Choroid plexus epithelial cell (primary cell): ENCODE data around the gene IFT88.

Experiments used
- DNase-seq: peaks from one replicate; pipeline ENCODE4 v3.0.0-alpha.2; 2010; ENCODE audit warnings: low read depth
- H3K4me3 ChIP-seq: 2 replicates; pipeline ENCODE4 v1.5.1; 2011; ENCODE audit warnings: low read depth, mild to moderate bottlenecking, control low read depth, low read length, moderate library complexity
- TF ChIP-seq, protein P1 (sequence below): conservative IDR thresholded peaks from 2 replicates; pipeline ENCODE4 v1.5.1; 2011; ENCODE audit warnings: low read depth, mild to moderate bottlenecking, control low read depth, inconsistent platforms, low read length, moderate library complexity

The IFT88 gene

DNA sequence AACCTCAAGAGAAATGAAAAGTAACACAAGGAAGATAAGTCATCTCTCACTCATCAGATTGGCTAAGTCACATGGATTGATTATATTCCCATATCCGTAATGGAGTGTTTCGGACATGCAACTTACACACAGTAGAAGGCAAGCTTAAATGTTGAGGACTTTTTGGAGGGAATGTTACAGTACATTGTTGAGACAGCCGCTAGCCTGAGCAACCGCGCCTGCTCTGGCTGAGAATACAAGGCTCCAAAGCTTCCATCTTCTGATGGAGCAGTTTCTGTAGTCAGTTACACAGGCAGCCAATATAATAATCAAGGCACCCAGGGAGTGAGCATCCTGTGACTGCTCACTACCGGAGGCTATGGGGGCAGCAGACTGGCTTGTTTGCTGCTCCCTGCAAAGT lies 40.3 kb upstream of the IFT88 start:
- DNase-seq, result peak; percentile 13
- TF ChIP-seq, protein P1, sequence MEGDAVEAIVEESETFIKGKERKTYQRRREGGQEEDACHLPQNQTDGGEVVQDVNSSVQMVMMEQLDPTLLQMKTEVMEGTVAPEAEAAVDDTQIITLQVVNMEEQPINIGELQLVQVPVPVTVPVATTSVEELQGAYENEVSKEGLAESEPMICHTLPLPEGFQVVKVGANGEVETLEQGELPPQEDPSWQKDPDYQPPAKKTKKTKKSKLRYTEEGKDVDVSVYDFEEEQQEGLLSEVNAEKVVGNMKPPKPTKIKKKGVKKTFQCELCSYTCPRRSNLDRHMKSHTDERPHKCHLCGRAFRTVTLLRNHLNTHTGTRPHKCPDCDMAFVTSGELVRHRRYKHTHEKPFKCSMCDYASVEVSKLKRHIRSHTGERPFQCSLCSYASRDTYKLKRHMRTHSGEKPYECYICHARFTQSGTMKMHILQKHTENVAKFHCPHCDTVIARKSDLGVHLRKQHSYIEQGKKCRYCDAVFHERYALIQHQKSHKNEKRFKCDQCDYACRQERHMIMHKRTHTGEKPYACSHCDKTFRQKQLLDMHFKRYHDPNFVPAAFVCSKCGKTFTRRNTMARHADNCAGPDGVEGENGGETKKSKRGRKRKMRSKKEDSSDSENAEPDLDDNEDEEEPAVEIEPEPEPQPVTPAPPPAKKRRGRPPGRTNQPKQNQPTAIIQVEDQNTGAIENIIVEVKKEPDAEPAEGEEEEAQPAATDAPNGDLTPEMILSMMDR, result no peak
- H3K4me3 ChIP-seq, result peak overlapping the region; percentile 3

DNA sequence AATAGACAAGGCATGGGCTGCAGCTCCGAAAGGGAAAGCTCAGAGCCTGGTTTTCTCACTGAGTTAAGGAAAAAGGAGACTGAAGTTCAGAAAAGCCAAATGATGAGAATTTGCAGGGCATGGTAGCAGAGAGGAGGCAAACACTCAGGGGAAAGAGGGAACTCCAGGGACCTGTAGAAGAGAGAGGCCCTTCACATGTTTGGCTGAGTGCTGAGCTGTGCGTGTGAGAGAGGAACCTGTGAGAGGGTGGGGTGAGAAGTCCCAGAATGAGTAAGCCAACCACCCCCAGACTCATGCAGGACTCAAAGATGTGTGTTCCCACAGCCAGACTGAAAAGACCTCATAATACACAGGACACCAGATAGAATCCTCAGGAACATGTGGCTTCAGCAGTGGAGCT lies 38.5 kb upstream of the IFT88 start:
- H3K4me3 ChIP-seq, result no peak overlapping the region
- TF ChIP-seq, protein P1, result no peak
- DNase-seq, result no peak

DNA sequence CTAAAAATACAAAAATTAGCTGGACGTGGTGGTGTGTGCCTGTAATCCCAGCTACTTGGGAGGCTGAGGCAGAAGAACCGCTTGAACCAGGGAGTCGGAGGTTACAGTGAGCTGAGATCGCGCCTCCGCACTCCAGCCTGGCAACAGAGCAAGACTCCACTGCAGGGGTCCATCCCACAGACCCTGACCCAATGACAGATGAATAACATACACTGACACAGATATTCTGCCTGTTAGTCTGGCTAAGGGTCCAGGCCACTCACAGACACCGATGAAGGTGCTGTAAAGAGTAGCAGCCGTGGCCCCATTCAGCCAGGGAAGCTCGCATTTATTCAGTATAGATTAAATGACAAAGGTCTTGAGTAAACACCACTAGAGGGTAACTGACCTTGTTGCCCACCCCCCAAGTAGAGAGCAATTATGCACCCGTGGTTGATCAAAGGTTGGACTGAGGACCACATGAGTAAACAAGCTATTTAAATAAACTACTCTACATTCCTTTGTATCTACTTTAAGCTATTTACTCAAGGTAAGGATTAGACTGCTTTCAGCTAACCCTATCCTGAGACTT lies 32.8 kb upstream of the IFT88 start:
- H3K4me3 ChIP-seq, result no peak overlapping the region
- no peak for DNase-seq
- TF ChIP-seq, protein P1, result no peak

DNA sequence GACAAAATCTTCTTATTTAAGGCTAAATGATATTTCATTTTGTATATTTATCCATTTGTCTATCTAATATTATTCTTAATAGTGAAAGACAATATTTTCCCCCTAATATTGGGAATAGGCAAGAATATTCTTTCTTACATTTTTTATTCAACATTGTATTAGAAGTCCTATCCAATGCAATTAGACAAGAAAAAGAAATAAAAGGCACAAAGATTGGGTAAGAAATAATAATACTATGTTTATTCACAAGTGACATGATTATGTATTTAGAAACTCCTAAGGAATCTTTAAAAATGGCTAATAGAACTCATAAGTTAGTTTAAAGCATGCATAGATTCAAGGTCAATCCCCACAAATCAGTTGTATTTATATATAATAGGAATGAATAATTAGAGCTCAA lies 30.0 kb upstream of the IFT88 start:
- TF ChIP-seq, protein P1, result no peak
- no peak overlapping the region for H3K4me3 ChIP-seq
- no peak for DNase-seq

DNA sequence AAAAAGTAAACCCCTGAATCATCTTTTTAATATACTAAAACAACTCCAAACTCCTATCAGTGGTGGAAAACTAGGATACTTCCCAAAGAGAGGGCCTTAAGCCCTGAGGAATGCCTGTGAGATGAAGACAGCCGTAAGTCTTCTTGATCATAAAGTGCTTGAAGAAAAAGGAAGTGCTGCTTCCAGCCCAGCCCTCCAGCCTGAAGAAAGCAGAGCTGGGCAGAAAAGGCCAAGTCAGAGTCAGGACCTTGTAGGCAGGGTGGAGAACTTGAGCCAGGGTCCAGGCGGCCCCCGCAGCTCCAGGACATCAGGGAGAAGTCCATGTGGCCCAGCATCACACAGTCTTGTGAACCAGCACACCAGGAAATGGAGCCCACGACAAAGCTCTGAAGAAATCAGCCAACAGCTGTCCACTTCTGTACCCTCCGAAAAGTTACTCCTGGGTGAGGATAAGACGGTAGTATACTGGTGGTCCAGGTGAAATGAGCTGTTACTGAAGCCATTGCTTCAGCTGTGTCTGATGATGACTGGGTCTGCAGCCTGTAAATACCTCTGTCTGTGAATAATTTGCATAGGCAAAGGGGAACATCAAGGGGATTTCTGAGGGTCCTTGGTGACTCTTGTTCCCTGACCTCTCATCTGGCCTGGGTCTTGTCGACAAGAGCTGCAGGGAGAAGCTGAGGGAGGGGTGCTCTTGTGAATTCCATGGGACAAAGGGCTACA lies 22.6 kb upstream of the IFT88 start:
- TF ChIP-seq, protein P1, result no peak
- H3K4me3 ChIP-seq, result no peak overlapping the region
- no peak for DNase-seq

DNA sequence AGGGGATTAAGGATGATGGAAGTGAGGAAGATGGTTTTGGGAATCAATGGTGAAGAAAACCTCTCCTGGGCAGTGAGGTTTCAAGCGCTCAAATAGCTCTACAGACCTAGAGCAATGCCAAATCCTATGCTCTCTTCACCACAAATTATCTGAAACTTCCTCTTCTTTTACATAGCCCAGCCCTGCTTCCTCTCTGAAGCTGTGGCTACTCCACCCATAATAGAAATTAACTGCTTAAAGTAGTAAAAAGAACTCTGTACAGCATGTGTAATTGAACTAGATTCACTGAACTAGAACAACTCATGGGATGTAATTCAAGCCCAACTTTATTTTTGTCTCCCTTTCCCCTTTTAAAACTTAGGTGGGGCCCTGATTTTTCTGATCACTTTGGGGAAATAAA lies 20.4 kb upstream of the IFT88 start:
- H3K4me3 ChIP-seq, result no peak overlapping the region
- TF ChIP-seq, protein P1, result no peak
- no peak for DNase-seq

DNA sequence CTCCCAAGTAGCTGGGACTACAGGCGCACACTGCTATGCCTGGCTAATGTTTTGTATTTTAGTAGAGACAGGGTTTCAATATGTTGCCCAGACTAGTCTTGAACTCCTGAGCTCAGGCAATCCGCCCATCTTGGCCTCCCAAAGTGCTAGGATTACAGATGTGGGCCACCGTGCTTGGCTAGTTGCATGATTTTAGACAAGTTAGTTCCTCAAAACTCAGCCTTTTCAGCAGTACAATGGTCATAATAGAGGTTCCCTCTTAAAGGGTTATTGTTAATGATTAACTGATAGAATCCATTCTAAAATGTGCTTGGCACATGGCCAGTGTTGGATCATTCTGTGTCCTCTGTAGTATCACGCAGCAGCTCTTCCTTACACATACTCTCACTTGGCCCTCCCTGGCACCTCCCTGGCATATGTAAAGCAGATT lies 19.5 kb upstream of the IFT88 start:
- no peak overlapping the region for H3K4me3 ChIP-seq
- TF ChIP-seq, protein P1, result no peak
- DNase-seq, result no peak
